Endothelial cell of umbilical vein (primary cell): ENCODE results near the gene SARS1. TPM values are rescaled to one million over a fixed set of nuclear protein-coding genes. Genes with fewer than 3 reads are reported as not detected.

Experiments used
- BruUV-seq: library from RNA; stranded (reverse); fragments of 400-500 nt; replicated peaks from 2 replicates; lab custom pipeline; 2021; lab: Mats Ljungman, UMichigan
- CTCF ChIA-PET: fragments of 300-600, 350-600 bp; sonication (Branson Sonifier 250); formaldehyde crosslinking; loops from one replicate; lab custom pipeline; 2021; ENCODE audit warnings: antibody characterized with exemption, inconsistent platforms; lab: Charles Lee
- POLR2A ChIA-PET: fragments of 300-600, 350-600 bp; sonication (Branson Sonifier 250); formaldehyde crosslinking; loops from one replicate; lab custom pipeline; 2021; ENCODE audit warnings: antibody characterized with exemption, inconsistent platforms; lab: Charles Lee
- DNase-seq: peaks from one replicate; pipeline ENCODE4 v3.0.0-alpha.2; 2011; ENCODE audit warnings: low read depth, low spot score
- FAIRE-seq: peaks from 2 replicates; lab custom pipeline; 2011; peaks lifted over from hg19 to GRCh38; lab: Jason Lieb, UNC
- H2AFZ ChIP-seq: 2 replicates; pipeline ENCODE4 v1.6.0; 2012; ENCODE audit warnings: low read depth, low read length, control low read depth, inconsistent platforms
- H3K27ac ChIP-seq: 2 replicates; pipeline ENCODE4 v1.5.1; 2011; ENCODE audit warnings: low read depth, mild to moderate bottlenecking, control low read depth, low read length, moderate library complexity; ENCODE audit not compliant: insufficient read depth
- H3K27me3 ChIP-seq, 2 experiments: 2 replicates each; pipeline versions ENCODE4 v1.6.0 to v1.6.1; 2011; ENCODE audit warnings: low read length in 2 of 2, mixed read lengths in 1 of 2; ENCODE audit not compliant: control insufficient read depth in 2 of 2, insufficient read depth in 2 of 2
- H3K36me3 ChIP-seq, 2 experiments: 2 replicates in 1 of 2; 3 replicates in 1 of 2; pipeline ENCODE4 v1.5.1; 2011; ENCODE audit warnings: low read length in 2 of 2, mild to moderate bottlenecking in 1 of 2, moderate library complexity in 1 of 2; ENCODE audit not compliant: control insufficient read depth in 2 of 2, insufficient read depth in 2 of 2; ENCODE audit errors: extremely low read depth in 1 of 2
- H3K4me1 ChIP-seq: 3 replicates; pipeline ENCODE4 v1.5.1; 2011; ENCODE audit warnings: mild to moderate bottlenecking, low read length; ENCODE audit not compliant: control insufficient read depth, insufficient read depth; ENCODE audit errors: extremely low read depth
- H3K4me2 ChIP-seq: 2 replicates; pipeline ENCODE4 v1.6.1; 2011; ENCODE audit warnings: low read length, control low read depth, mixed read lengths; ENCODE audit not compliant: insufficient read depth
- H3K4me3 ChIP-seq, 3 experiments: fragments of 200-600 bp in 1 of 3; sonication (generic), shearing (Covaris generic) in 1 of 3; replicated peaks in 1 of 3; 2 replicates each; pipeline ENCODE4 v1.5.1; 2011 to 2016; ENCODE audit warnings: control low read depth in 3 of 3, low read length in 3 of 3, mild to moderate bottlenecking in 2 of 3, inconsistent platforms in 1 of 3, low read depth in 1 of 3, moderate library complexity in 1 of 3; ENCODE audit not compliant: insufficient read depth in 1 of 3
- H3K79me2 ChIP-seq: 2 replicates; pipeline ENCODE4 v1.6.0; 2012; ENCODE audit warnings: low read length, inconsistent platforms; ENCODE audit not compliant: control insufficient read depth, insufficient read depth
- H3K9ac ChIP-seq: replicated peaks from 2 replicates; pipeline ENCODE3; 2011; ENCODE audit warnings: low read length, control low read depth; ENCODE audit not compliant: insufficient read depth; ENCODE audit errors: extremely low read depth
- H3K9me1 ChIP-seq: replicated peaks from 3 replicates; pipeline ENCODE4 v1.6.0; 2011; ENCODE audit warnings: mild to moderate bottlenecking, low read length; ENCODE audit not compliant: control insufficient read depth, insufficient read depth; ENCODE audit errors: extremely low read depth
- H3K9me3 ChIP-seq: replicated peaks from 2 replicates; pipeline ENCODE4 v1.5.1; 2012; ENCODE audit warnings: low read length, inconsistent platforms; ENCODE audit not compliant: control insufficient read depth, insufficient read depth
- H4K20me1 ChIP-seq: replicated peaks from 2 replicates; pipeline ENCODE3; 2011; ENCODE audit warnings: mild to moderate bottlenecking, low read length; ENCODE audit not compliant: control insufficient read depth, insufficient read depth; ENCODE audit errors: extremely low read depth
- FOS ChIP-seq: IDR thresholded peaks from 2 replicates; pipeline ENCODE4 v1.6.1; 2011; ENCODE audit warnings: mild to moderate bottlenecking, low read length, moderate library complexity, borderline replicate concordance; ENCODE audit not compliant: insufficient read depth
- GATA2 ChIP-seq: IDR thresholded peaks from 2 replicates; pipeline ENCODE4 v1.7.0; 2011; ENCODE audit warnings: low read depth, mild to moderate bottlenecking, moderate library complexity, mixed read lengths, low read length; ENCODE audit not compliant: insufficient read length, insufficient read depth
- JUN ChIP-seq: IDR thresholded peaks from 2 replicates; pipeline ENCODE4 v1.6.1; 2011; ENCODE audit warnings: borderline replicate concordance, low read depth; ENCODE audit not compliant: insufficient read length, insufficient read depth
- MYC ChIP-seq: IDR thresholded peaks from one replicate; pipeline ENCODE4 v1.6.1; 2011; ENCODE audit warnings: mild to moderate bottlenecking, low read depth, low read length
- POLR2A ChIP-seq: IDR thresholded peaks from 2 replicates; pipeline ENCODE4 v1.6.1; 2012; ENCODE audit warnings: low read depth, mild to moderate bottlenecking, control low read depth, low read length
- POLR2AphosphoS5 ChIP-seq: IDR thresholded peaks from 2 replicates; pipeline ENCODE4 v1.6.1; 2012; ENCODE audit warnings: low read depth, mild to moderate bottlenecking, control low read depth, low read length, moderate library complexity; ENCODE audit not compliant: insufficient read depth
- dilution Hi-C: fragments of 300-500 bp; cut with MboI; formaldehyde crosslinking; loops from one replicate; pipeline ENCODE4 v1.15.0; 2019; ENCODE audit warnings: low sequenced_read_pairs; ENCODE audit not compliant: extremely low pct_ligation_motif_present
- intact Hi-C: fragments of 100-400 bp; cut with micrococcal nuclease; formaldehyde crosslinking; loops from one replicate; pipeline ENCODE4 v1.10.0; 2022
- polyA plus RNA-seq, 4 experiments: library from polyadenylated mRNA; depleted of rRNA in 3 of 4; stranded (reverse) in 3 of 4; unstranded in 1 of 4; fragments of >200 nt; gene quantifications; 2 replicates each; pipeline versions ENCODE4 v1.2.1 to v1.2.3, GENCODE V29; 2011 to 2012; ENCODE audit warnings: missing spikeins in 1 of 4
- total RNA-seq: library from RNA; stranded (reverse); gene quantifications from 2 replicates; pipeline ENCODE4 v1.2.3, GENCODE V29; 2021
- TF ChIP-seq, protein P1 (sequence below), 2 donors: IDR thresholded peaks; 1 replicate in 1 of 2; 2 replicates in 1 of 2; pipeline ENCODE4 v1.5.1; 2011; ENCODE audit warnings: low read length in 2 of 2, mild to moderate bottlenecking in 2 of 2, moderate library complexity in 2 of 2, control low read depth in 1 of 2, inconsistent platforms in 1 of 2, low read depth in 1 of 2; ENCODE audit not compliant: insufficient read depth in 1 of 2; ENCODE audit errors: extremely low read depth in 1 of 2
- TF ChIP-seq, protein P2 (sequence below): IDR thresholded peaks from 2 replicates; pipeline ENCODE4 v1.6.1; 2011; ENCODE audit not compliant: insufficient read depth, insufficient read length

Gene SARS1
- total and polyA plus RNA-seq, 2 donors (not counting 3 experiments of a cell fraction or from before 2014, with no cell fraction given) = 110 to 178 TPM

DNA sequence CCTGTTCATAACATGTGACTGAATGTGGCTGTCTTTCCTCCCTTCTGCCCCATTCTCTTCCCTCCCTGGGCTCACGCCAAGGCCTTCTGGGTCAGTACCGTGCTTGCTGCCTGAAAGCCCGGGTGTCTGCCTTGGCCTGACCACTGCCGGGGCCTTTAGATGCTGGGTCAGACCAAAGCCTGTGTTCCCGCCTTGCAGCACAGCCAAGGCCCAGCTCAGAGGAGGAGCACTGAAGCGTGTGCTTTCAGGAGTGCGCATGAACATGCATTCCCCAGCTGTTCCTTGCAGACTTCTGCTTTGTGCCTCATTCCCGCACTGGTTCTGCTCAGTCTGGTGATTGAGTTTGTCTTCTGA is 27.0 kb upstream of the SARS1 start:
- DNase-seq = no peak

More for the DNA sequence above, 27.0 kb upstream of the SARS1 start:
- Histone ChIP-seq H3K27ac (no peak overlapping the region), H4K20me1 (no peaks in the 10 kb centered on the region), H3K27me3 (peaks cover 0 to 1% of the 10 kb centered on the region in 2 experiments), H3K9ac (no peak overlapping the region), H3K4me1 (peaks cover 4% of the 10 kb centered on the region), H3K9me3 (no peaks in the 10 kb centered on the region), H2AFZ (no peak overlapping the region), H3K4me2 (no peak overlapping the region), H3K36me3 (no peaks in the 10 kb centered on the region), H3K79me2 (no peaks in the 10 kb centered on the region), H3K9me1 (no peaks in the 10 kb centered on the region), H3K4me3 (no peak overlapping the region)
- FAIRE-seq = no peak
- dilution Hi-C loops (no loop called here), intact Hi-C loops (no loop called here)
- CTCF ChIA-PET = no interaction called here
- POLR2A ChIA-PET = no interaction called here
- TF ChIP-seq POLR2AphosphoS5 (no peak), MYC (no peak), POLR2A (no peak), FOS (no peak), GATA2 (no peak), JUN (no peak)
- TF ChIP-seq, protein P1, sequence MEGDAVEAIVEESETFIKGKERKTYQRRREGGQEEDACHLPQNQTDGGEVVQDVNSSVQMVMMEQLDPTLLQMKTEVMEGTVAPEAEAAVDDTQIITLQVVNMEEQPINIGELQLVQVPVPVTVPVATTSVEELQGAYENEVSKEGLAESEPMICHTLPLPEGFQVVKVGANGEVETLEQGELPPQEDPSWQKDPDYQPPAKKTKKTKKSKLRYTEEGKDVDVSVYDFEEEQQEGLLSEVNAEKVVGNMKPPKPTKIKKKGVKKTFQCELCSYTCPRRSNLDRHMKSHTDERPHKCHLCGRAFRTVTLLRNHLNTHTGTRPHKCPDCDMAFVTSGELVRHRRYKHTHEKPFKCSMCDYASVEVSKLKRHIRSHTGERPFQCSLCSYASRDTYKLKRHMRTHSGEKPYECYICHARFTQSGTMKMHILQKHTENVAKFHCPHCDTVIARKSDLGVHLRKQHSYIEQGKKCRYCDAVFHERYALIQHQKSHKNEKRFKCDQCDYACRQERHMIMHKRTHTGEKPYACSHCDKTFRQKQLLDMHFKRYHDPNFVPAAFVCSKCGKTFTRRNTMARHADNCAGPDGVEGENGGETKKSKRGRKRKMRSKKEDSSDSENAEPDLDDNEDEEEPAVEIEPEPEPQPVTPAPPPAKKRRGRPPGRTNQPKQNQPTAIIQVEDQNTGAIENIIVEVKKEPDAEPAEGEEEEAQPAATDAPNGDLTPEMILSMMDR (IDR thresholded peaks at IDR 0.05; ENCODE audit: extremely low read depth in 1 of 2, insufficient read depth in 1 of 2, low read depth in 1 of 2, low read length in 2 of 2) = no peak
- TF ChIP-seq, protein P2, sequence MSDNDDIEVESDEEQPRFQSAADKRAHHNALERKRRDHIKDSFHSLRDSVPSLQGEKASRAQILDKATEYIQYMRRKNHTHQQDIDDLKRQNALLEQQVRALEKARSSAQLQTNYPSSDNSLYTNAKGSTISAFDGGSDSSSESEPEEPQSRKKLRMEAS = no peak
- no TSS peak for BruUV-seq
